Osteocyte (in vitro differentiated cells): ENCODE measurements around the gene HLCS. TPM values are rescaled to one million over a fixed set of nuclear protein-coding genes. Genes with fewer than 3 reads are reported as not detected.
A peak's percentile ranks its signal among the peaks of the same experiment; 100 is the strongest.

Experiments
- DNase-seq: peaks from one replicate; pipeline ENCODE4 v3.0.0; 2021; ENCODE audit warnings: mixed read lengths; ENCODE audit not compliant: unreplicated experiment; ENCODE audit errors: extremely low spot score
- H3K27ac Mint-ChIP-seq: one replicate; pipeline ENCODE4 v1.8.0; 2021; ENCODE audit warnings: mild to moderate bottlenecking, mixed read lengths; ENCODE audit not compliant: unreplicated experiment
- H3K27me3 Mint-ChIP-seq: one replicate; pipeline ENCODE4 v1.8.0; 2021; ENCODE audit warnings: mixed read lengths; ENCODE audit not compliant: unreplicated experiment
- H3K36me3 Mint-ChIP-seq: one replicate; pipeline ENCODE4 v1.8.0; 2021; ENCODE audit warnings: mixed read lengths; ENCODE audit not compliant: unreplicated experiment
- H3K4me1 Mint-ChIP-seq: one replicate; pipeline ENCODE4 v1.8.0; 2021; ENCODE audit warnings: mixed read lengths; ENCODE audit not compliant: unreplicated experiment
- H3K4me3 Mint-ChIP-seq: one replicate; pipeline ENCODE4 v1.8.0; 2021; ENCODE audit warnings: mild to moderate bottlenecking, moderate library complexity, mixed read lengths; ENCODE audit not compliant: unreplicated experiment
- H3K9me3 Mint-ChIP-seq: one replicate; pipeline ENCODE4 v1.8.0; 2021; ENCODE audit warnings: mixed read lengths; ENCODE audit not compliant: unreplicated experiment
- CTCF ChIP-seq: fragments of 200-600 bp; sonication (generic); IDR thresholded peaks from 2 replicates; pipeline ENCODE4 v1.5.0; 2021; ENCODE audit warnings: antibody characterized with exemption, mild to moderate bottlenecking, moderate library complexity
- total RNA-seq: library from RNA; stranded (reverse); gene quantifications from 2 replicates; pipeline ENCODE4 v1.2.1, GENCODE V29; 2021

The HLCS gene
- total RNA-seq, 1 donor from 2014 or later = 26.7 TPM

DNA sequence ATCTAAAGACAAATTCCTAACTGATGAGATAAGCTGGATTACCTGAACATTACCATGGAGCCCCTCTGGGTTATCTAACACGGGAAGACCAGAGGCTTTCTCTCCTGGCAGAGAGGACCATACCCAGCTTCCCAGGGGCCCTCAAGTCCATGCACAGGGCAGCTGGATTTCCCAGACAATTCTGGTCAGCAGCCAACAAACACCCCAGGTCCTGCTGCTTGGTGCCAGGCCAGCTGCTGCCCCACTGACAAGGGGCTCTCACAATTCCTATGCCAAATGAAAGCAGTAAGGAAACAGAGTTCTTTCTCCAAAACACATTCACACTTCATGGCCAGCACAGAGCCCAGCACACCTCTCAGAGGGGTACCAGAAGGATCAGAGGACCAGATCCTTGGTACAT, 114.2 kb downstream of the HLCS start:
- Mint-ChIP-seq H3K27ac (peak overlapping the region; percentile 31), H3K4me1 (peaks cover 51% of the 10 kb centered on the region), H3K9me3 (no peaks in the 10 kb centered on the region), H3K4me3 (no peak overlapping the region), H3K27me3 (no peaks in the 10 kb centered on the region), H3K36me3 (no peaks in the 10 kb centered on the region)
- no peak for TF ChIP-seq CTCF
- no peak for DNase-seq

DNA sequence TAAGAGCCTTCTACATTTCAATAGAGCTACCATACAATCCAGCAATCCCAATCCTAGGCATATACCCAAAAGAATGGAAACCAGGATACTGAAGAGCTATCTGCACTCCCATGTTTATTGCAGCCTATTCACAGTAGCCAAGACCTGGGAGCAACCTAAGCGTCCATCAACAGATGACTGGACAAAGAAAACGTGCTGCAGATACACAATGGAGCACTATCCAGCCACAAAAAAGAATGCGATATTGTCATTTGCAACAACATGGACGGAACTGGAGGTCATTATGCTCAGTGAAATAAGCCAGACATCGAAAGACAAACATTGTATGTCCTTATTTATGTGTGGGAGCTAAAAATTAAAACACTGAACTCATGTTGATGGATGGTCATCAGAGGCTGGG, 115.3 kb downstream of the HLCS start:
- no peak overlapping the region for H3K27ac Mint-ChIP-seq
- H3K4me3 Mint-ChIP-seq = no peak overlapping the region
- DNase-seq = no peak
- no peaks in the 10 kb centered on the region for H3K27me3 Mint-ChIP-seq
- no peaks in the 10 kb centered on the region for H3K9me3 Mint-ChIP-seq
- no peaks in the 10 kb centered on the region for H3K36me3 Mint-ChIP-seq
- TF ChIP-seq CTCF = no peak
- peaks cover 63% of the 10 kb centered on the region for H3K4me1 Mint-ChIP-seq

GRCh38 chr21:36850372-36850771, 116.1 kb downstream of the HLCS start:
- TF ChIP-seq CTCF = no peak
- H3K4me3 Mint-ChIP-seq = no peak overlapping the region
- H3K36me3 Mint-ChIP-seq = no peaks in the 10 kb centered on the region
- DNase-seq = no peak
- H3K27me3 Mint-ChIP-seq = no peaks in the 10 kb centered on the region
- peak overlapping the region; percentile 18 for H3K27ac Mint-ChIP-seq
- no peaks in the 10 kb centered on the region for H3K9me3 Mint-ChIP-seq
- H3K4me1 Mint-ChIP-seq = peaks cover 65% of the 10 kb centered on the region

- H3K27ac Mint-ChIP-seq = peak overlapping the region; percentile 78
- peaks cover 69% of the 10 kb centered on the region for H3K4me1 Mint-ChIP-seq
Observed at GRCh38 chr21:36849461-36850105, 116.9 kb downstream of the HLCS start.

More at GRCh38 chr21:36849461-36850105, 116.9 kb downstream of the HLCS start:
- TF ChIP-seq CTCF = no peak
- H3K4me3 Mint-ChIP-seq = no peak overlapping the region
- no peaks in the 10 kb centered on the region for H3K9me3 Mint-ChIP-seq
- no peak for DNase-seq
- no peaks in the 10 kb centered on the region for H3K27me3 Mint-ChIP-seq
- H3K36me3 Mint-ChIP-seq = no peaks in the 10 kb centered on the region
